NCI-H2227 treated with DMSO at 0.1 percent for 48 hours (cell line): ENCODE results near the gene CITED1.
A peak's percentile ranks its signal among the peaks of the same experiment; 100 is the strongest.

Source experiments
- DNase-seq: peaks from one replicate; lab custom pipeline; 2025; lab: John Stamatoyannopoulos, UW

CITED1 gene

GRCh38 chrX:72308566-72309296 is 3.0 kb upstream of the CITED1 start:
- peak; percentile 76 for DNase-seq

GRCh38 chrX:72308209-72308565 is 2.5 kb upstream of the CITED1 start:
- DNase-seq = no peak

GRCh38 chrX:72307646-72308051 is 1.9 kb upstream of the CITED1 start:
- no peak for DNase-seq

- peak; percentile 86 for DNase-seq
Observed at GRCh38 chrX:72306851-72307645, 1.3 kb upstream of the CITED1 start.

- DNase-seq = no peak
Observed at GRCh38 chrX:72306085-72306801, 529 bp upstream of the CITED1 start.

GRCh38 chrX:72304877-72305276 is 837 bp downstream of the CITED1 start:
- DNase-seq = no peak

- DNase-seq = no peak
Observed at GRCh38 chrX:72301781-72302180, 3.9 kb downstream of the CITED1 start.

- DNase-seq = no peak
Observed at GRCh38 chrX:72299891-72300630, 5.7 kb downstream of the CITED1 start.

GRCh38 chrX:72297953-72298730 is 7.6 kb downstream of the CITED1 start:
- DNase-seq = no peak

GRCh38 chrX:72296991-72297390 is 8.7 kb downstream of the CITED1 start:
- DNase-seq = no peak

- DNase-seq = no peak
Observed at GRCh38 chrX:72295745-72296144, 10.0 kb downstream of the CITED1 start.

GRCh38 chrX:72294497-72294896 is 11.2 kb downstream of the CITED1 start:
- no peak for DNase-seq

- DNase-seq = no peak
Observed at GRCh38 chrX:72282302-72282701, 23.4 kb downstream of the CITED1 start.

- peak; percentile 36 for DNase-seq
Observed at GRCh38 chrX:72280321-72280845, 25.3 kb downstream of the CITED1 start.

- DNase-seq = no peak
Observed at GRCh38 chrX:72276478-72276953, 29.2 kb downstream of the CITED1 start.

- DNase-seq = no peak
Observed at GRCh38 chrX:72274526-72274925, 31.2 kb downstream of the CITED1 start.

- DNase-seq = no peak
Observed at GRCh38 chrX:72273718-72274117, 32.0 kb downstream of the CITED1 start.

GRCh38 chrX:72272868-72273267 is 32.8 kb downstream of the CITED1 start:
- no peak for DNase-seq

- DNase-seq = no peak
Observed at GRCh38 chrX:72271812-72272211, 33.9 kb downstream of the CITED1 start.

GRCh38 chrX:72271091-72271788 is 34.5 kb downstream of the CITED1 start:
- no peak for DNase-seq
